MM.1S (cell line): ENCODE measurements around the gene ELOVL2.

Experiments
- DNase-seq: peaks from one replicate; pipeline ENCODE4 v3.0.0-alpha.2; 2015
- H2AFZ ChIP-seq: fragments of 300-600 bp; sonication (generic); 2 replicates; pipeline ENCODE4 v1.6.0; 2016; ENCODE audit warnings: antibody characterized with exemption, low read length
- H3F3A ChIP-seq: fragments of 300-600 bp; sonication (generic); 2 replicates; pipeline ENCODE4 v1.6.1; 2016; ENCODE audit warnings: mild to moderate bottlenecking, antibody characterized with exemption, low read length, moderate library complexity, mixed read lengths; ENCODE audit not compliant: insufficient read depth
- H3K27ac ChIP-seq: fragments of 300-600 bp; sonication (generic); 2 replicates; pipeline ENCODE4 v1.5.1; 2016; ENCODE audit warnings: mild to moderate bottlenecking, low read length
- H3K27me3 ChIP-seq: fragments of 300-600 bp; sonication (generic); replicated peaks from 2 replicates; pipeline ENCODE4 v1.6.0; 2016; ENCODE audit warnings: low read length; ENCODE audit not compliant: insufficient read depth
- H3K36me3 ChIP-seq: fragments of 300-600 bp; sonication (generic); replicated peaks from 2 replicates; pipeline ENCODE4 v1.6.1; 2016; ENCODE audit warnings: mild to moderate bottlenecking, low read length, mixed read lengths; ENCODE audit not compliant: insufficient read depth
- H3K4me1 ChIP-seq: fragments of 300-600 bp; sonication (generic); 2 replicates; pipeline ENCODE4 v1.6.1; 2016; ENCODE audit warnings: low read length, mixed read lengths
- H3K4me2 ChIP-seq: fragments of 300-600 bp; sonication (generic); 2 replicates; pipeline ENCODE4 v1.6.0; 2016; ENCODE audit warnings: low read depth, low read length
- H3K4me3 ChIP-seq: fragments of 300-600 bp; sonication (generic); 2 replicates; pipeline ENCODE4 v1.5.1; 2016; ENCODE audit warnings: low read length, mixed read lengths
- H3K79me2 ChIP-seq: fragments of 300-600 bp; sonication (generic); 2 replicates; pipeline ENCODE4 v1.6.1; 2016; ENCODE audit warnings: mixed run types, low read length, mixed read lengths
- H3K9ac ChIP-seq: fragments of 300-600 bp; sonication (generic); 2 replicates; pipeline ENCODE4 v1.6.1; 2016; ENCODE audit warnings: low read length, mixed read lengths
- H3K9me2 ChIP-seq: fragments of 300-600 bp; sonication (generic); replicated peaks from 2 replicates; pipeline ENCODE4 v1.6.1; 2016; ENCODE audit warnings: mild to moderate bottlenecking, low read length, mixed read lengths; ENCODE audit not compliant: insufficient read depth
- H3K9me3 ChIP-seq: fragments of 300-600 bp; sonication (generic); replicated peaks from 2 replicates; pipeline ENCODE4 v1.6.1; 2016; ENCODE audit warnings: mild to moderate bottlenecking, low read length, mixed read lengths; ENCODE audit not compliant: insufficient read depth
- H4K20me1 ChIP-seq: fragments of 300-600 bp; sonication (generic); 2 replicates; pipeline ENCODE4 v1.6.1; 2016; ENCODE audit warnings: mild to moderate bottlenecking, low read length, moderate library complexity, mixed read lengths; ENCODE audit not compliant: insufficient read depth
- EZH2 ChIP-seq: fragments of 300-600 bp; sonication (generic); optimal IDR thresholded peaks from 2 replicates; pipeline ENCODE3; 2017; ENCODE audit warnings: low read depth, mild to moderate bottlenecking, antibody characterized with exemption, low read length, mixed read lengths
- EZH2phosphoT487 ChIP-seq: fragments of 300-600 bp; sonication (generic); IDR thresholded peaks from 2 replicates; pipeline ENCODE4 v1.6.1; 2018; ENCODE audit warnings: antibody characterized with exemption, low read length
- TF ChIP-seq, protein P1 (sequence below): fragments of 300-600 bp; sonication (generic); IDR thresholded peaks from 2 replicates; pipeline ENCODE4 v1.5.1; 2016; ENCODE audit warnings: antibody characterized with exemption, low read length, mixed read lengths

The ELOVL2 gene

DNA sequence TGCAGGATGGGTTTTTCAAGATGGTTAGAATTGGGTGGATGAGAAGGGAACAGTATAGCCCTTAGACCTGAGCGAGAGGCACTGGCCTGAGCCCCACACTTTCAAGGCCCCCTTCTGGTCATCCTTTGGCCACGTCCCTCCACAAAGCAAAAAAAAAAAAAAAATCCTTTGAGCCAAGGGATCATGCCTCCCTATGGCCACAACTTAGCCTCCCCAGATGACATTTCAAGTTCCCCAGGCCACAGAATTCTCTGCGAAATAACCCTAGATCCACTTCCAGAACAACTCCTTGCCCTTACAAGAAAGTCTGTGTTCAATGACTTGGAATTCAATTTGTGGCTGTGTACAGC, 30.4 kb downstream of the ELOVL2 start:
- Histone ChIP-seq H3K9ac (no peak overlapping the region), H4K20me1 (no peaks in the 10 kb centered on the region), H3K27ac (no peak overlapping the region), H3K27me3 (no peaks in the 10 kb centered on the region), H2AFZ (no peak overlapping the region), H3K4me3 (no peak overlapping the region), H3K36me3 (no peaks in the 10 kb centered on the region), H3K9me3 (no peaks in the 10 kb centered on the region), H3K4me1 (peaks cover 10% of the 10 kb centered on the region), H3K9me2 (no peaks in the 10 kb centered on the region), H3K79me2 (no peaks in the 10 kb centered on the region), H3K4me2 (no peak overlapping the region), H3F3A (0 out of 2 replicates have a peak, but pooled peaks cover 5% of the 10 kb centered on the region)
- no peak for TF ChIP-seq EZH2
- TF ChIP-seq, protein P1, sequence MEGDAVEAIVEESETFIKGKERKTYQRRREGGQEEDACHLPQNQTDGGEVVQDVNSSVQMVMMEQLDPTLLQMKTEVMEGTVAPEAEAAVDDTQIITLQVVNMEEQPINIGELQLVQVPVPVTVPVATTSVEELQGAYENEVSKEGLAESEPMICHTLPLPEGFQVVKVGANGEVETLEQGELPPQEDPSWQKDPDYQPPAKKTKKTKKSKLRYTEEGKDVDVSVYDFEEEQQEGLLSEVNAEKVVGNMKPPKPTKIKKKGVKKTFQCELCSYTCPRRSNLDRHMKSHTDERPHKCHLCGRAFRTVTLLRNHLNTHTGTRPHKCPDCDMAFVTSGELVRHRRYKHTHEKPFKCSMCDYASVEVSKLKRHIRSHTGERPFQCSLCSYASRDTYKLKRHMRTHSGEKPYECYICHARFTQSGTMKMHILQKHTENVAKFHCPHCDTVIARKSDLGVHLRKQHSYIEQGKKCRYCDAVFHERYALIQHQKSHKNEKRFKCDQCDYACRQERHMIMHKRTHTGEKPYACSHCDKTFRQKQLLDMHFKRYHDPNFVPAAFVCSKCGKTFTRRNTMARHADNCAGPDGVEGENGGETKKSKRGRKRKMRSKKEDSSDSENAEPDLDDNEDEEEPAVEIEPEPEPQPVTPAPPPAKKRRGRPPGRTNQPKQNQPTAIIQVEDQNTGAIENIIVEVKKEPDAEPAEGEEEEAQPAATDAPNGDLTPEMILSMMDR, result no peak
- TF ChIP-seq EZH2phosphoT487, result no peak
- no peak for DNase-seq

DNA sequence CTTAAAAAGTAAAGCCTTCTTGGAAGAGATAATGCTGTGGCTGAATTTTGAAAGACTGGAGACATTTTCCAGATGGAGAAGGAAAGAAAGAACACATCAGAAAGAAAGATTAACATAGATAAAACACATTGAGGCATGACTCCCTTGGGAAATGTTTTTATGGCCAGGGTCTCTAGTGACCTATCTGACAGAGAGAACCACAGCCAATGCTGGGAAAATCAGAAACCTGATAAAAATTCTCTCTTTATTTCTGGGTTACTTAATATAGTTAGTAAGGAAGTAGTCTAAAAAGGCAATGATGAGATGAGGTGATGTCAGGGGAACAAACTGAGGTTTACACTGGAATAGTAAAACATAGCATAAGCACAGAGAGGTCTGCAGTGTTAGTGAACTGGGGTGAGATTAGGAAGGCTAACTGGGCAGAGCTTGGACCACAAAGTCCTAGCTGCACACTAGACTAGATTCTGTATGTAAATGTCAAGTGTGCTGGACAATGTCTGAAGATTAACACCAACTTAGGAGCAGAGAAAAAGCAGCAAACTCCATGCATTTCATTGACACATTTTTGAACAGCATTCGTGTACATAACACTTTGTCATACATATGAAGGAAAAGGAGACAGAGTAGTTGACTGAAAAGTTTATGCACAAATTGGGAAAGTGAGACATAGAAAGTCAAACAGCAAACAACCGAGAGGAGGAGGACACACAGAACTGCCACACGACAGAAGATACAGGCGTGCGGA, 31.0 kb downstream of the ELOVL2 start:
- no peak for DNase-seq
- peaks cover 16% of the 10 kb centered on the region for H3K4me1 ChIP-seq
- 0 out of 2 replicates have a peak, but pooled peaks cover 9% of the 10 kb centered on the region for H3F3A ChIP-seq
- no peak overlapping the region for H3K27ac ChIP-seq
- no peaks in the 10 kb centered on the region for H3K79me2 ChIP-seq
- TF ChIP-seq EZH2, result no peak
- no peak for TF ChIP-seq EZH2phosphoT487
- TF ChIP-seq, protein P1, result no peak
- no peaks in the 10 kb centered on the region for H3K36me3 ChIP-seq
- no peaks in the 10 kb centered on the region for H3K27me3 ChIP-seq
- H3K4me2 ChIP-seq, result no peak overlapping the region
- no peaks in the 10 kb centered on the region for H3K9me2 ChIP-seq
- no peak overlapping the region for H2AFZ ChIP-seq
- H3K9ac ChIP-seq, result no peak overlapping the region
- no peak overlapping the region for H3K4me3 ChIP-seq
- H3K9me3 ChIP-seq, result no peaks in the 10 kb centered on the region
- H4K20me1 ChIP-seq, result no peaks in the 10 kb centered on the region

DNA sequence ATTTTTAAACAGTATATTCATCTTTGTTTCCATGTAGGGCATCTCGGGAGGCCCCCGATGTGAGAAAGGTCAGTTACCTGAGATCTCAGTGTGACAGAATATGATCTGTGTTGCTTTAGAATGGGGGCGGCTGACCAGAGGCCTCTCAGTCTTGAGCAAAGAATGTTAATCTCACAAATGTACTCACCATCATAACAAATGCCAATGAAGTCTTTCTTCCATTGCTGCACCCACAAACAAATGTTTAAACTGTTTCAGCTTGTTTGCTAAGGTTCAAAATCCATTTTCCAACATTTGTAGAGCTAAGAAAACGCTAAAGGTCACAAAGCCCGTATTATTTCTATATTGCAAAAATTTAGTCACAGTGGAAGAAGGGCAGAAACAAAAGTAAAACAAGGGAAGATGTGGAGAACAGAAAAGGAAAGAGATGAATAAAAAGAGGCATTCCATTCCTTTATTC, 31.8 kb downstream of the ELOVL2 start:
- no peaks in the 10 kb centered on the region for H3K27me3 ChIP-seq
- no peaks in the 10 kb centered on the region for H3K9me3 ChIP-seq
- DNase-seq, result no peak
- no peak overlapping the region for H3K4me3 ChIP-seq
- H4K20me1 ChIP-seq, result no peaks in the 10 kb centered on the region
- H3K36me3 ChIP-seq, result no peaks in the 10 kb centered on the region
- H3K79me2 ChIP-seq, result no peaks in the 10 kb centered on the region
- no peak overlapping the region for H3K27ac ChIP-seq
- H3K4me2 ChIP-seq, result no peak overlapping the region
- H3K9ac ChIP-seq, result no peak overlapping the region
- peaks cover 22% of the 10 kb centered on the region for H3K4me1 ChIP-seq
- H3K9me2 ChIP-seq, result no peaks in the 10 kb centered on the region
- 0 out of 2 replicates have a peak, but pooled peaks cover 9% of the 10 kb centered on the region for H3F3A ChIP-seq
- no peak overlapping the region for H2AFZ ChIP-seq
- TF ChIP-seq EZH2phosphoT487 (no peak), EZH2 (no peak)
- TF ChIP-seq, protein P1, result no peak
